Measurements from ENCODE around the gene LRRK1.

LRRK1 gene

DNA sequence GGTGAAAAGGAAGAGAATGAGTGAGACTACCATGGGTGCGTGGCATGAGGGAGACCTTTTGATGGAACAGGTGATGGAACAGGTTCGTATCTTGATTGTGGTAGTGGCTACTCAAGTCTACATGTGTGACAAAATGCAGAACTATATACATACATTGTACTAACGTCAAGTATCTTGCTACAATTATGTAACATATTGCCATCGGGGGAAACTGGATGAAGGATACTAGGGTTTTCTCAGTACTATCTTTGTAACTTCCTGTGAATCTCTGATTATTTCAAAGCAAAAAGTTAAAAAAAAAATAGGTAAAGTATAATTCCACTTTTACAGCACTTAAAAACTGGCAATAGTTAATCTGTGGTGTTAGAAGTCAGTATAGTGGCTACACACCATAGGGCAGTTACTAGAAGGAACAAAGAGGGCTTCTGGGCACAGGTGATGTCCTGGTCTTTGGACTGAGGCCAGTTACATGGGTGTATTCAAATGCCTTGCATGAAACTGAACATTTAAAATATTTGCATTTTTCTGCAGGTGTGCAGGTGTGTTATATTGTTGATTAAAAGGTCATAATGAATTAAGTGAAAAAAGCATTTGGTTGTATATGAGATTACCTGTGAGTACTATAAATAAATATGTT, 61.4 kb downstream of the LRRK1 start:
- TF ChIP-seq CTCF (IDR thresholded peaks at IDR 0.05; ENCODE audit: extremely low read depth, missing control alignments): no peak
- DNase-seq (ENCODE audit: low spot score): no peak

- DNase-seq (ENCODE audit: low spot score): no peak
- no peak for TF ChIP-seq CTCF (IDR thresholded peaks at IDR 0.05; ENCODE audit: extremely low read depth, missing control alignments)
Observed at GRCh38 chr15:100981086-100981485, 61.9 kb downstream of the LRRK1 start.

GRCh38 chr15:100983221-100983620, 64.1 kb downstream of the LRRK1 start:
- TF ChIP-seq CTCF (IDR thresholded peaks at IDR 0.05; ENCODE audit: extremely low read depth, missing control alignments): no peak
- no peak for DNase-seq (ENCODE audit: low spot score)

GRCh38 chr15:100985401-100985800, 66.2 kb downstream of the LRRK1 start:
- no peak for DNase-seq (ENCODE audit: low spot score)
- no peak for TF ChIP-seq CTCF (IDR thresholded peaks at IDR 0.05; ENCODE audit: extremely low read depth, missing control alignments)

DNA sequence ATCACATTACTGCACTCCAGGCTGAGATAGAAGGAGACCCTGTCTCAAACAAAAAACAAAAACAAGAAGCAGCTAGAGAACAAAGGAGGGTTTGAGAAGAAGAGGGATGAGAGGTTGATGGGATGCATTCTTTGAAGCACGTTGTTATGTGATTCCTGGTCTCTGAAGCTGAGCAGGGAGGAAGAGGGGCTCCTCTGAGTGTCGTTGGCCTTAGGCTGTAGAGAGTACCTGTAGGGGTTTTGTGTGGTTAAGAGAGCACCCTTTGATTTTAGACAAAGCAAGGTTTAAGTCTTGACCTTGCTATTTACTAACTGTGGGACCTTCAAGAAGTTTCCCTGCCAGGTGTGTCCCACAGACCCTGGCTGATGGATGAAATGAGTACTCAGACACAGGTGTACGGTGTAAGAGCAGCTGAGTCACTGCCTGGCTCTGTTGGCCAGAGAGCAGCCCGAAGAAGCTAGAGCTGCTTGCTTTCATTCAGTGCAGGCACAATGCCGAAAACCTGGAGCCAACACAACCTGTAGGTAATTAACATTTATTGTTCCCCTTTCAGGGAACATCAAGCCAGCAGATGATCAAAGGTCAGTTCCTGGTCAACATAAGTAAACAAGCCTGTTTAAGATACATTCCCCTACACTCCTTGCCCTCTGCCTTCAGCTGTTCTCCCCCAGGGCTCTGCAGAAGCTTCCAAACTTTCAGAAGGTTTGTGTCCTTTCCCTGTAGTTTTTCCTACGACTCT, 67.2 kb downstream of the LRRK1 start:
- DNase-seq (ENCODE audit: low spot score): no peak
- TF ChIP-seq CTCF (IDR thresholded peaks at IDR 0.05; ENCODE audit: extremely low read depth, missing control alignments): no peak

GRCh38 chr15:100987143-100987542, 68.0 kb downstream of the LRRK1 start:
- no peak for DNase-seq (ENCODE audit: low spot score)
- no peak for TF ChIP-seq CTCF (IDR thresholded peaks at IDR 0.05; ENCODE audit: extremely low read depth, missing control alignments)

DNA sequence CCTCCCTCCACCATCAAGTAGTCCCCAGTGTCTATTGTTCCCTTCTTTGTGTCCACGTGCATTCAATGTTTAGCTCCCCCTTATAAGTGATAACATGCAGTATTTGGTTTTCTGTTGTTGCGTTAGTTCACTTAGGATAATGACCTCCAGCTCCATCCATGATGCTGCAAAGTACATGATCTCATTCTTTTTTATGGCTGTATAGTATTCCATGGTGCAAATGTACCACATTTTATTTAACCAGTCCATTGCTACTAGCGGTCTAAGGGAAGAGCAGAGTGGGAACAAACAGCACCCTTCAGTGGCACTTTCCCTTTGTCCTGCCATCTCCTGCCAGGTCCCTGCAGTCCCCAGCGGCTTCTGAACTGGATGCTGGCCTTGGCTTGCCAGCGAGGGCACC, 69.1 kb downstream of the LRRK1 start:
- TF ChIP-seq CTCF (IDR thresholded peaks at IDR 0.05; ENCODE audit: extremely low read depth, missing control alignments): no peak
- DNase-seq (ENCODE audit: low spot score): no peak
